HG03045 (cell line): Measurements from ENCODE around the gene PIEZO2.
A peak's percentile ranks its signal among the peaks of the same experiment; 100 is the strongest.
"Not testable (repeated sequence)": the region's sequence is repeated elsewhere in the genome, so short reads cannot be mapped to it uniquely, and the experiment has no call there.

Experiments used
- ATAC-seq: cut with Tn5 transposase; IDR thresholded peaks from one replicate; pipeline ENCODE4 v1.9.1; 2021; ENCODE audit warnings: mild to moderate bottlenecking, moderate library complexity; ENCODE audit not compliant: unreplicated experiment

Gene PIEZO2

GRCh38 chr18:10985689-10986088 is 163.7 kb downstream of the PIEZO2 start:
- no peak for ATAC-seq

GRCh38 chr18:10979411-10979810 is 170.0 kb downstream of the PIEZO2 start:
- ATAC-seq: no peak

- ATAC-seq: no peak
Observed at GRCh38 chr18:10977042-10977441, 172.3 kb downstream of the PIEZO2 start.

GRCh38 chr18:10973567-10974203 is 175.7 kb downstream of the PIEZO2 start:
- no peak for ATAC-seq

- no peak for ATAC-seq
Observed at GRCh38 chr18:10971717-10972116, 177.7 kb downstream of the PIEZO2 start.

GRCh38 chr18:10965119-10965518 is 184.2 kb downstream of the PIEZO2 start:
- ATAC-seq: no peak

- no peak for ATAC-seq
Observed at GRCh38 chr18:10953672-10954071, 195.7 kb downstream of the PIEZO2 start.

- ATAC-seq: peak; percentile 16
Observed at GRCh38 chr18:10951631-10952544, 197.5 kb downstream of the PIEZO2 start.

- ATAC-seq: peak; percentile 58
Observed at GRCh38 chr18:10950876-10951630, 198.3 kb downstream of the PIEZO2 start.

GRCh38 chr18:10950080-10950875 is 199.1 kb downstream of the PIEZO2 start:
- ATAC-seq: no peak

- no peak for ATAC-seq
Observed at GRCh38 chr18:10949655-10950054, 199.7 kb downstream of the PIEZO2 start.

GRCh38 chr18:10948421-10948820 is 200.9 kb downstream of the PIEZO2 start:
- no peak for ATAC-seq

GRCh38 chr18:10946058-10946457 is 203.3 kb downstream of the PIEZO2 start:
- no peak for ATAC-seq

- ATAC-seq: no peak
Observed at GRCh38 chr18:10942998-10943397, 206.4 kb downstream of the PIEZO2 start.

- no peak for ATAC-seq
Observed at GRCh38 chr18:10939822-10940221, 209.5 kb downstream of the PIEZO2 start.

- no peak for ATAC-seq
Observed at GRCh38 chr18:10937743-10938640, 211.4 kb downstream of the PIEZO2 start.

GRCh38 chr18:10936176-10937053 is 213.0 kb downstream of the PIEZO2 start:
- no peak for ATAC-seq

GRCh38 chr18:10935588-10935987 is 213.8 kb downstream of the PIEZO2 start:
- no peak for ATAC-seq

GRCh38 chr18:10933648-10934047 is 215.7 kb downstream of the PIEZO2 start:
- not testable (repeated sequence) for ATAC-seq
